ENCODE data around the gene IMPDH2. TPM values are rescaled to one million over a fixed set of nuclear protein-coding genes. Genes with fewer than 3 reads are reported as not detected.

Gene IMPDH2
- total and polyA plus RNA-seq, 3 experiments from 2014 or later: 76.1 to 457 (median 448) TPM

- peak overlapping the region; percentile 98 for H3K4me3 ChIP-seq (ENCODE audit: low read length)
Measured at GRCh38 chr3:49005998-49006397, 23.2 kb downstream of the IMPDH2 start.

DNA sequence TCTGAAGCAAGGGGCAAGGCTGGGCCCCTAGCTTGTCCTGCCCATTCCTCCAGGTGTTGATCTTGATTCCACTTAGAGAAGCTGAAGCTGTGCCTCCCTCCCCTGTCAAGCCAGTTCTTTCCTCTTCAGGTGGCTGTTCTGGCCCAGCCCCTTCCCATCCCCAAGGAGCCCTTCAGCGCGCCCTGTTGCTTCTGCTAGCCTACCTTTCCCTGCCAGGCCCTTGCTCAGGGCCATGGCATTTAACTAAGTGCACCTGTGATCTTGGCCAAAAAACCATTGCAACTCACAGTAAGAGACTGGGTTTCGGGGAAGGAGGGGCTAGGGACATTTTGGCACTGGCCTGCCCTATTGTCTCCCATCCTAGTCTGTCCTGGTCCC is 23.9 kb downstream of the IMPDH2 start:
- H3K4me1 Mint-ChIP-seq: peaks cover 22 to 32% (median 31%) of the 10 kb centered on the region in 3 donors
- CTCF ChIA-PET: interaction anchor here (6.2 to 10.1 kb wide), 2 partner anchors 16 to 18 kb away, joined by 109 to 121 read pairs; partner anchors contain the start of genes NDUFAF3 and P4HTM

More at GRCh38 chr3:49005998-49006397, 23.2 kb downstream of the IMPDH2 start:
- no peaks in the 10 kb centered on the region for H3K36me3 ChIP-seq (ENCODE audit: insufficient read depth, low read length)
- Mint-ChIP-seq H3K4me3 (peak overlapping the region in 6 of 7 donors; percentile 89 to 100 (median 98)), H3K4me1 (peaks cover 22 to 32% (median 31%) of the 10 kb centered on the region in 3 donors), H3K27ac (peak overlapping the region in 6 of 8 donors; percentile 89 to 100 (median 99)), H3K36me3 (peaks cover 0 to 18% (median 1%) of the 10 kb centered on the region in 3 donors), H3K9me3 (no peaks in the 10 kb centered on the region), H3K27me3 (peaks cover 0 to 3% of the 10 kb centered on the region in 2 donors)
- POLR2A ChIA-PET: interaction anchor here (0.5 to 4.7 kb wide), 6 partner anchors 12 to 337 kb away, joined by 3 to 79 read pairs (median 26); partner anchors contain the start of genes DALRD3, NDUFAF3 and P4HTM
- CTCF ChIA-PET: interaction anchor here (1.4 to 10.1 kb wide), 3 partner anchors 11 to 18 kb away, joined by 9 to 121 read pairs (median 109); partner anchors contain the start of genes NDUFAF3 and P4HTM
- no peaks in the 10 kb centered on the region for H3K9me3 ChIP-seq (ENCODE audit: low read length)
- H3K4me1 ChIP-seq (ENCODE audit: insufficient read depth, low read length): peaks cover 14% of the 10 kb centered on the region
- H3K27ac ChIP-seq (ENCODE audit: low read depth, low read length): peak overlapping the region; percentile 88
- H3K27me3 ChIP-seq (ENCODE audit: insufficient read depth, low read length, poor library complexity, severe bottlenecking): no peaks in the 10 kb centered on the region
- no peak for DNase-seq

GRCh38 chr3:49004352-49005302 is 24.6 kb downstream of the IMPDH2 start:
- Mint-ChIP-seq H3K4me3 (peak overlapping the region in 3 of 7 donors; percentile 11 to 32 (median 30)), H3K27me3 (peaks cover 0 to 3% of the 10 kb centered on the region in 2 donors), H3K4me1 (peaks cover 25 to 32% (median 31%) of the 10 kb centered on the region in 3 donors), H3K36me3 (peaks cover 0 to 16% (median 1%) of the 10 kb centered on the region in 3 donors), H3K9me3 (no peaks in the 10 kb centered on the region), H3K27ac (no peak overlapping the region)
- CTCF ChIA-PET: interaction anchor here (1.0 to 10.1 kb wide), 3 partner anchors 16 to 19 kb away, joined by 4 to 121 read pairs (median 109); partner anchors contain the start of genes NDUFAF3 and P4HTM
- no peak overlapping the region for H3K4me3 ChIP-seq (ENCODE audit: low read length)
- POLR2A ChIA-PET: interaction anchor here (1.2 to 4.7 kb wide), 2 partner anchors 15 to 17 kb away, joined by 4 to 79 read pairs; partner anchors contain the start of gene NDUFAF3
- no peak for DNase-seq
- H3K9me3 ChIP-seq (ENCODE audit: low read length): no peaks in the 10 kb centered on the region
- no peaks in the 10 kb centered on the region for H3K27me3 ChIP-seq (ENCODE audit: insufficient read depth, low read length, poor library complexity, severe bottlenecking)
- H3K27ac ChIP-seq (ENCODE audit: low read depth, low read length): no peak overlapping the region
- no peaks in the 10 kb centered on the region for H3K36me3 ChIP-seq (ENCODE audit: insufficient read depth, low read length)
- H3K4me1 ChIP-seq (ENCODE audit: insufficient read depth, low read length): peaks cover 14% of the 10 kb centered on the region

More for the DNA sequence above, 23.9 kb downstream of the IMPDH2 start:
- H3K36me3 Mint-ChIP-seq: peaks cover 0 to 16% (median 1%) of the 10 kb centered on the region in 3 donors
- H3K9me3 Mint-ChIP-seq: no peaks in the 10 kb centered on the region
- Histone ChIP-seq H3K27ac (ENCODE audit: low read depth, low read length) (no peak overlapping the region), H3K27me3 (ENCODE audit: insufficient read depth, low read length, poor library complexity, severe bottlenecking) (no peaks in the 10 kb centered on the region), H3K4me1 (ENCODE audit: insufficient read depth, low read length) (peaks cover 14% of the 10 kb centered on the region), H3K9me3 (ENCODE audit: low read length) (no peaks in the 10 kb centered on the region), H3K36me3 (ENCODE audit: insufficient read depth, low read length) (no peaks in the 10 kb centered on the region), H3K4me3 (ENCODE audit: low read length) (no peak overlapping the region)
- H3K27me3 Mint-ChIP-seq: peaks cover 0 to 3% of the 10 kb centered on the region in 2 donors
- POLR2A ChIA-PET: interaction anchor here (1.2 to 4.7 kb wide), 2 partner anchors 16 kb away, joined by 4 to 79 read pairs; partner anchors contain the start of gene NDUFAF3
- H3K4me3 Mint-ChIP-seq: peak overlapping the region in 2 of 7 donors; percentile 30 to 32
- peak overlapping the region in 1 of 8 donors; percentile 78 for H3K27ac Mint-ChIP-seq
- DNase-seq: no peak

DNA sequence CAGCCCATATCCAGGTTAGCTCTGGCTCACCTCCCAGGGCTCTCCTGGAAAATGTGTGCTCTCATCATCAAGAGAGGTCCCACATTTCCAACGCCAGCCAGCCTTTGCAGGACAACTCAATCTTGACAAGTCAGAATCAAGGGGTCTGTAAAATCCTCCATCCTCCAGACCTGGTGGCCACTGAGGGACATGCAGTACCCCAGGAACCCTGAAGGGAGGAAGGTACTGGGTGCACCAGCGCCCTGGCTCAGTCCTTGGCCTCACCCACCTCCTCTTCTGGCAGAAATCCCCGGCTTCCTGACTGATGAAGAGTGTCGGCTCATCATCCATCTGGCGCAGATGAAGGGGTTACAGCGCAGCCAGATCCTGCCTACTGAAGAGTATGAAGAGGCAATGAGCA is 28.0 kb downstream of the IMPDH2 start:
- CTCF ChIA-PET: interaction anchor here (1.0 to 1.8 kb wide), 2 partner anchors 13 kb away, joined by 4 to 6 read pairs; no protein-coding TSS in a partner anchor

DNA sequence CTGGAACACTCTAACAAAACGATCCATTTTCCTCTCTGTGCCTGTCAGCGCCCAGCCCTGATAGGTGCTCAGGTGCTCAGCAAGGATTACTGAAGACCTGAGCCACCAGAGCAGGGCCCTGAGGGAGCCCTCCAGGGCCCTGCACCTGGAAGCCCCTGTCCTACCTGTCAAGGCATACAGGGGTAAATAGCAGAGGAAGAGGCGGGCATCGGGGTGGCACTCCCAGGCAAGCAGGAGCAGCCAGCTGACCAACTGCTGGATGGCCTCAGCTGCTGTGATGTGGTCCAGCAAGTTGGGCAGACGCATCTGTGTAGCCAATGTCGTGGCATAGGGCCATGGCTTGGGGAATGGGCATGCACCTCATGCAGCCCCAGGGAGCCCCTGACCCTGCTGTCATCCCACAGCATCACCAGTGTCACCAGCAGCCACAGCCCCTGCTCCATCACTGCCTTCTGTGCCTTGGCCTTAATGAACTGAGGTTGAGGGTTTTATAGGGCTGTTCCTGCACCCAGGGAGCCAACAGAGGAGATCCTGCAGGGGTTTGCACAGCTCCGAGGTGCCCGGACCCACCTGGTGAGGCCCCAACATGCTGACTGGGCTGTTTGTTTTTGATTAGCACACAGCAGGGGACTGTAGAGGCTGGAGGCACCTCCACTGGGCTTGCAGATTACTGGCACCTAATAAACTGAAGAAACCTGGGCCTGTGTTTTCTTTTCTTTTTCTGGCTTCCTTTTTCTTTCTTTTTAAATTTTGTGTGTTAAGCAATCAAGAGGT is 29.9 kb downstream of the IMPDH2 start:
- Mint-ChIP-seq H3K4me1 (peaks cover 8 to 10% (median 9%) of the 10 kb centered on the region in 3 donors), H3K9me3 (no peaks in the 10 kb centered on the region), H3K36me3 (peaks cover 0 to 20% (median 3%) of the 10 kb centered on the region in 3 donors), H3K27me3 (no peaks in the 10 kb centered on the region), H3K27ac (peak overlapping the region in 5 of 8 donors; percentile 30 to 60 (median 47)), H3K4me3 (no peak overlapping the region)
- CTCF ChIA-PET: interaction anchor here (1.0 to 2.7 kb wide), 3 partner anchors 11 to 23 kb away, joined by 3 to 10 read pairs (median 4); partner anchors contain the start of gene NDUFAF3
- no peak overlapping the region for H3K27ac ChIP-seq (ENCODE audit: low read depth, low read length)
- no peaks in the 10 kb centered on the region for H3K27me3 ChIP-seq (ENCODE audit: insufficient read depth, low read length, poor library complexity, severe bottlenecking)
- H3K4me3 ChIP-seq (ENCODE audit: low read length): no peak overlapping the region
- POLR2A ChIA-PET: no interaction called here
- H3K36me3 ChIP-seq (ENCODE audit: insufficient read depth, low read length): no peaks in the 10 kb centered on the region
- DNase-seq: no peak
- no peaks in the 10 kb centered on the region for H3K9me3 ChIP-seq (ENCODE audit: low read length)
- no peaks in the 10 kb centered on the region for H3K4me1 ChIP-seq (ENCODE audit: insufficient read depth, low read length)

More for the DNA sequence above, 28.0 kb downstream of the IMPDH2 start:
- POLR2A ChIA-PET: no interaction called here
- H3K27me3 Mint-ChIP-seq: no peaks in the 10 kb centered on the region
- H3K36me3 ChIP-seq (ENCODE audit: insufficient read depth, low read length): no peaks in the 10 kb centered on the region
- no peak overlapping the region for H3K27ac ChIP-seq (ENCODE audit: low read depth, low read length)
- peaks cover under 1 to 5% (median under 1%) of the 10 kb centered on the region in 3 donors for H3K4me1 Mint-ChIP-seq
- H3K9me3 ChIP-seq (ENCODE audit: low read length): no peaks in the 10 kb centered on the region
- no peaks in the 10 kb centered on the region for H3K9me3 Mint-ChIP-seq
- H3K4me3 Mint-ChIP-seq: peak overlapping the region in 1 of 7 donors; percentile 50
- H3K4me1 ChIP-seq (ENCODE audit: insufficient read depth, low read length): peaks cover under 1% of the 10 kb centered on the region
- no peaks in the 10 kb centered on the region for H3K27me3 ChIP-seq (ENCODE audit: insufficient read depth, low read length, poor library complexity, severe bottlenecking)
- no peak overlapping the region for H3K4me3 ChIP-seq (ENCODE audit: low read length)
- H3K27ac Mint-ChIP-seq: peak overlapping the region in 3 of 8 donors; percentile 63 to 94 (median 64)
- DNase-seq: no peak
- H3K36me3 Mint-ChIP-seq: peaks cover 0 to 7% (median 1%) of the 10 kb centered on the region in 3 donors

DNA sequence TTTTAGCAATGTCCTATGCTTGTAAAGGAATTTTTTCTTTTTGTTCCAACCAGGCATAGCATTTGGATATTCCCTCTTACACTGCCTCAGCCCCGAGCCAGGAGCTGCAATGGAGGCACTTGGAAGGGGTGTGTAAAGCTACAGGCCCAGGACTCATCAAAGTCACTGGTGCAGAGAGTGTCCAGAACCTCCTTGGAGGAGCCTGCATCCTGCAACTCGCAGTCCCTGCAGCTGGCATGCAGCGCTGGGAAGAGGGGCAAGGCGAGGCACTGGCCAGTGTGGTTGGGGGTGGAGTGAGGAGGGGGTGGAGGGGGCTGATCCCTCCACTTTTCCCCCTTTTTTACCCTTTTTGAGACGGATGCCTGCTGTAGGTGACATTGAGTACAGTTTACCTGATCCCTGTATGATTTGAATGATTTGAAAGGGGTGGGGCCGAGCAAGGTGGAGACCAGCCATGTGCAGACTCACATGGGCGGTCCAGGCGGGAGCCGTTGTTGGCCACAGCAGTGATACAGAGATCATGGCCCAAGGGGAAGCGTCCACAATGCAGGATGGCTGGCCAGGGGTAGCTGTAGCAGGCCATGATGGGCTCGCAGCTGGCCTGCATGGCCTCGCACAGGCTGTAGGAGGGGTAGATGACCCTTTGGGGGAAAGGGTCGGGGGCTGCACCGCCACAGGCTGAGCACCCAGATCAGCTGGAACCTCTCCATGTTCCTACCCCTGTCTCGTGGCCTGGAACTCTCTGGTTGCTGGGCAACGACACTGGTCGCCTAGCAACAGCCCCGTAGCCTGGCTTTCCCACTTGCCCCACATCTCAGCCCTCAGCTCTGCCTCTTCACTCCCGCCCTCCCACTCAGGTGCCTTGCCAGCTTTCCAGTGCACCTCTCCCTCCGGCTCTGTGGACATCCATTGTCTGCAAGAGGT is 31.2 kb downstream of the IMPDH2 start:
- no peaks in the 10 kb centered on the region for H3K27me3 ChIP-seq (ENCODE audit: insufficient read depth, low read length, poor library complexity, severe bottlenecking)
- Mint-ChIP-seq H3K9me3 (no peaks in the 10 kb centered on the region), H3K27me3 (no peaks in the 10 kb centered on the region), H3K4me3 (no peak overlapping the region), H3K4me1 (peaks cover 14 to 22% (median 20%) of the 10 kb centered on the region in 3 donors), H3K27ac (peak overlapping the region in 4 of 8 donors; percentile 7 to 71 (median 62)), H3K36me3 (peaks cover 0 to 27% (median 3%) of the 10 kb centered on the region in 3 donors)
- no peaks in the 10 kb centered on the region for H3K9me3 ChIP-seq (ENCODE audit: low read length)
- H3K27ac ChIP-seq (ENCODE audit: low read depth, low read length): no peak overlapping the region
- ChIA-PET CTCF (interaction anchor here (1.0 to 2.7 kb wide), 3 partner anchors 9 to 13 kb away, joined by 3 to 10 read pairs (median 6); partner anchors contain the start of gene WDR6), POLR2A (interaction anchor here (2.3 kb wide), 1 partner anchor 10 kb away, joined by 7 read pairs; the partner anchor contains the start of gene WDR6)
- DNase-seq: no peak
- no peaks in the 10 kb centered on the region for H3K36me3 ChIP-seq (ENCODE audit: insufficient read depth, low read length)
- no peak overlapping the region for H3K4me3 ChIP-seq (ENCODE audit: low read length)
- no peaks in the 10 kb centered on the region for H3K4me1 ChIP-seq (ENCODE audit: insufficient read depth, low read length)

Measured in CD8-positive, alpha-beta memory T cell (primary cell).